GM12878 (cell line): ENCODE data around the gene HOXC12. TPM values are rescaled to one million over a fixed set of nuclear protein-coding genes. Genes with fewer than 3 reads are reported as not detected.

Experiments used
- ATAC-seq: fragments of 200-7000 bp; cut with Tn5 transposase; 3 replicates; pipeline ENCODE4 v1.9.1; 2020; ENCODE audit warnings: mild to moderate bottlenecking, moderate library complexity
- BruUV-seq: library from RNA; stranded (reverse); fragments of 400-500 nt; replicated peaks from 2 replicates; lab custom pipeline; 2021; lab: Mats Ljungman, UMichigan
- CTCF ChIA-PET: fragments of 300-600 bp; sonication (Branson Sonifier 250); formaldehyde crosslinking; extraction: SDS; loops from one replicate; lab custom pipeline; 2021; ENCODE audit warnings: inconsistent platforms; lab: Yijun Ruan, JAX
- POLR2A ChIA-PET: fragments of 350-600 bp; formaldehyde crosslinking; extraction: SDS; loops from one replicate; lab custom pipeline; 2021; ENCODE audit warnings: inconsistent platforms; lab: Charles Lee
- RAD21 ChIA-PET: fragments of 300-600 bp; sonication (Branson Sonifier 250); formaldehyde crosslinking; loops from one replicate; lab custom pipeline; 2023; ENCODE audit warnings: antibody characterized with exemption; ENCODE audit not compliant: unreplicated experiment; lab: Charles Lee
- SMC1A ChIA-PET: fragments of 300-600 bp; sonication (Branson Sonifier 250); formaldehyde crosslinking; loops from one replicate; lab custom pipeline; 2023; ENCODE audit not compliant: unreplicated experiment, uncharacterized antibody; lab: Charles Lee
- DNase-seq: peaks from one replicate; pipeline ENCODE4 v3.0.0-alpha.2; 2011; ENCODE audit warnings: low read depth, low spot score
- FAIRE-seq: peaks from 3 replicates; lab custom pipeline; 2011; peaks lifted over from hg19 to GRCh38; lab: Jason Lieb, UNC
- H2AFZ ChIP-seq: 2 replicates; pipeline ENCODE4 v1.6.0; 2011; ENCODE audit warnings: low read depth, low read length, control low read depth; ENCODE audit not compliant: control insufficient read depth
- H3K27ac ChIP-seq: 2 replicates; pipeline ENCODE4 v1.5.1; 2011; ENCODE audit warnings: control low read depth; ENCODE audit not compliant: control insufficient read depth, insufficient read depth
- H3K27me3 ChIP-seq, 2 experiments: replicated peaks in 1 of 2; 2 replicates each; pipeline versions ENCODE4 v1.6.0 to v1.6.1; 2011; ENCODE audit warnings: low read length in 1 of 2; ENCODE audit not compliant: control insufficient read depth in 2 of 2, insufficient read depth in 2 of 2
- H3K36me3 ChIP-seq, 2 experiments: 2 replicates each; pipeline ENCODE4 v1.5.1; 2011; ENCODE audit warnings: low read length in 1 of 2; ENCODE audit not compliant: control insufficient read depth in 2 of 2, insufficient read depth in 2 of 2
- H3K4me1 ChIP-seq: 2 replicates; pipeline ENCODE4 v1.6.1; 2011; ENCODE audit warnings: mild to moderate bottlenecking, low read length, moderate library complexity, mixed read lengths; ENCODE audit not compliant: control insufficient read depth, insufficient read depth
- H3K4me2 ChIP-seq: 2 replicates; pipeline ENCODE4 v1.6.0; 2011; ENCODE audit warnings: control low read depth; ENCODE audit not compliant: control insufficient read depth, insufficient read depth
- H3K4me3 ChIP-seq: fragments of 200-600 bp; sonication (generic); 2 replicates; pipeline ENCODE4 v1.5.1; 2016
- H3K79me2 ChIP-seq: 2 replicates; pipeline ENCODE4 v1.6.0; 2011; ENCODE audit warnings: low read length; ENCODE audit not compliant: control insufficient read depth, insufficient read depth
- H3K9ac ChIP-seq: 2 replicates; pipeline ENCODE4 v1.8.0; 2011; ENCODE audit warnings: low read length, control low read depth, mixed read lengths; ENCODE audit not compliant: control insufficient read depth, insufficient read depth
- H3K9me3 ChIP-seq: replicated peaks from 3 replicates; pipeline ENCODE4 v1.5.1; 2011; ENCODE audit warnings: mild to moderate bottlenecking, low read length; ENCODE audit not compliant: control insufficient read depth, insufficient read depth
- H4K20me1 ChIP-seq: 2 replicates; pipeline ENCODE4 v1.6.0; 2011; ENCODE audit not compliant: control insufficient read depth, insufficient read depth
- ATF3 ChIP-seq: IDR thresholded peaks from 2 replicates; pipeline ENCODE4 v1.6.1; 2011; ENCODE audit warnings: low read depth, mild to moderate bottlenecking, low read length, moderate library complexity, borderline replicate concordance; ENCODE audit errors: extremely low read depth
- EZH2 ChIP-seq: IDR thresholded peaks from 2 replicates; pipeline ENCODE4 v1.6.1; 2012; ENCODE audit warnings: low read depth, mild to moderate bottlenecking, control low read depth, inconsistent platforms, low read length, borderline replicate concordance; ENCODE audit not compliant: control insufficient read depth
- GABPA ChIP-seq: IDR thresholded peaks from 2 replicates; pipeline ENCODE4 v1.6.1; 2014; ENCODE audit warnings: antibody characterized with exemption, low read depth, mild to moderate bottlenecking, inconsistent platforms
- MTA2 ChIP-seq: fragments of 450-650 bp; IDR thresholded peaks from 2 replicates; pipeline ENCODE4 v1.6.1; 2016; ENCODE audit warnings: low read depth, mild to moderate bottlenecking, moderate library complexity
- POLR2AphosphoS2 ChIP-seq: IDR thresholded peaks from 2 replicates; pipeline ENCODE4 v1.6.1; 2011; ENCODE audit warnings: low read depth, mild to moderate bottlenecking, low read length, improper control_type of control experiment, moderate library complexity
- POU2F2 ChIP-seq: IDR thresholded peaks from 3 replicates; pipeline ENCODE4 v1.6.1; 2011; ENCODE audit warnings: low read depth, mild to moderate bottlenecking, low read length, borderline replicate concordance
- ZBTB33 ChIP-seq: fragments of 450-650 bp; IDR thresholded peaks from 2 replicates; pipeline ENCODE4 v1.6.1; 2017; ENCODE audit warnings: mild to moderate bottlenecking
- ZNF384 ChIP-seq: IDR thresholded peaks from 2 replicates; pipeline ENCODE4 v1.6.1; 2012; ENCODE audit warnings: low read depth, mild to moderate bottlenecking, low read length, improper control_type of control experiment, borderline replicate concordance
- ZSCAN29 ChIP-seq: fragments of 450-650 bp; IDR thresholded peaks from 2 replicates; pipeline ENCODE4 v1.6.1; 2017; ENCODE audit warnings: mild to moderate bottlenecking, moderate library complexity
- WGBS: methylation state at CpG from one replicate; pipeline ENCODE4 v1.1.6; 2016; ENCODE audit warnings: low lambda C conversion rate; ENCODE audit not compliant: insufficient replicate concordance, insufficient coverage; ENCODE audit errors: missing lambda C conversion rate; 5-methylcytosine and 5-hydroxymethylcytosine counted together
- in situ Hi-C: fragments of 300-500 bp; cut with MboI; formaldehyde crosslinking; loops from 9 replicates; pipeline ENCODE4 v1.14.3; 2018; ENCODE audit warnings: mixed read lengths
- intact Hi-C: fragments of 100-400 bp; cut with micrococcal nuclease; formaldehyde crosslinking; loops from one replicate; pipeline ENCODE4 v1.14.2; 2022; ENCODE audit not compliant: unreplicated experiment
- polyA plus RNA-seq, 11 experiments: library from polyadenylated mRNA; depleted of rRNA in 4 of 11; unstranded in 6 of 11; stranded (reverse) in 5 of 11; fragments of >200 nt; fragmentation: Nextera tagmentation in 4 of 11; fragmentation: Illumina TruSeq in 1 of 11; extraction: Ambion mirVana in 4 of 11; extraction: Trizol in 1 of 11; gene quantifications; 1 replicate in 1 of 11; 2 replicates in 10 of 11; pipeline versions ENCODE4 v1.2.1 to v1.2.3, GENCODE V29; 2011 to 2016; ENCODE audit warnings: inconsistent platforms in 2 of 11, missing spikeins in 2 of 11, low read depth in 1 of 11
- total RNA-seq, 4 experiments: library from RNA; depleted of rRNA in 3 of 4; stranded (reverse); fragments of >200 nt in 3 of 4; fragmentation: Illumina TruSeq in 1 of 4; extraction: Trizol in 1 of 4; gene quantifications; 2 replicates each; pipeline versions ENCODE4 v1.2.1 to v1.2.3, GENCODE V29; 2013 to 2021
- TF ChIP-seq, protein P1 (sequence below), 3 experiments: IDR thresholded peaks in 2 of 3; conservative IDR thresholded peaks in 1 of 3; 2 replicates each; pipeline ENCODE4 v1.5.1; 2011; ENCODE audit warnings: low read depth in 3 of 3, low read length in 3 of 3, mild to moderate bottlenecking in 3 of 3, control low read depth in 2 of 3, moderate library complexity in 2 of 3, inconsistent platforms in 1 of 3, mixed read lengths in 1 of 3; ENCODE audit not compliant: control insufficient read depth in 2 of 3, insufficient read depth in 1 of 3; ENCODE audit errors: extremely low read depth in 1 of 3
- TF ChIP-seq, protein P2 (sequence below): IDR thresholded peaks from 2 replicates; pipeline ENCODE4 v1.6.1; 2012; ENCODE audit warnings: low read depth, low read length, improper control_type of control experiment

HOXC12 gene
- total and polyA plus RNA-seq, 10 of the 15 experiments (the other 5 are each of a cell fraction or from before 2014, with no cell fraction given) = not detected

GRCh38 chr12:53956251-53956887 is 1.7 kb downstream of the HOXC12 start:
- H4K20me1 ChIP-seq = no peaks in the 10 kb centered on the region
- TF ChIP-seq, protein P1, sequence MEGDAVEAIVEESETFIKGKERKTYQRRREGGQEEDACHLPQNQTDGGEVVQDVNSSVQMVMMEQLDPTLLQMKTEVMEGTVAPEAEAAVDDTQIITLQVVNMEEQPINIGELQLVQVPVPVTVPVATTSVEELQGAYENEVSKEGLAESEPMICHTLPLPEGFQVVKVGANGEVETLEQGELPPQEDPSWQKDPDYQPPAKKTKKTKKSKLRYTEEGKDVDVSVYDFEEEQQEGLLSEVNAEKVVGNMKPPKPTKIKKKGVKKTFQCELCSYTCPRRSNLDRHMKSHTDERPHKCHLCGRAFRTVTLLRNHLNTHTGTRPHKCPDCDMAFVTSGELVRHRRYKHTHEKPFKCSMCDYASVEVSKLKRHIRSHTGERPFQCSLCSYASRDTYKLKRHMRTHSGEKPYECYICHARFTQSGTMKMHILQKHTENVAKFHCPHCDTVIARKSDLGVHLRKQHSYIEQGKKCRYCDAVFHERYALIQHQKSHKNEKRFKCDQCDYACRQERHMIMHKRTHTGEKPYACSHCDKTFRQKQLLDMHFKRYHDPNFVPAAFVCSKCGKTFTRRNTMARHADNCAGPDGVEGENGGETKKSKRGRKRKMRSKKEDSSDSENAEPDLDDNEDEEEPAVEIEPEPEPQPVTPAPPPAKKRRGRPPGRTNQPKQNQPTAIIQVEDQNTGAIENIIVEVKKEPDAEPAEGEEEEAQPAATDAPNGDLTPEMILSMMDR (IDR thresholded peaks at IDR 0.05 in 2 of 3, conservative IDR thresholded peaks at IDR 0.05 in 1 of 3; ENCODE audit: control insufficient read depth in 2 of 3, extremely low read depth in 1 of 3, insufficient read depth in 1 of 3, low read depth in 3 of 3, low read length in 3 of 3) = 0 out of 6 replicates have a peak, but pooled peaks of 1 of the 3 experiments have one; percentile 3
- TF ChIP-seq, protein P2, sequence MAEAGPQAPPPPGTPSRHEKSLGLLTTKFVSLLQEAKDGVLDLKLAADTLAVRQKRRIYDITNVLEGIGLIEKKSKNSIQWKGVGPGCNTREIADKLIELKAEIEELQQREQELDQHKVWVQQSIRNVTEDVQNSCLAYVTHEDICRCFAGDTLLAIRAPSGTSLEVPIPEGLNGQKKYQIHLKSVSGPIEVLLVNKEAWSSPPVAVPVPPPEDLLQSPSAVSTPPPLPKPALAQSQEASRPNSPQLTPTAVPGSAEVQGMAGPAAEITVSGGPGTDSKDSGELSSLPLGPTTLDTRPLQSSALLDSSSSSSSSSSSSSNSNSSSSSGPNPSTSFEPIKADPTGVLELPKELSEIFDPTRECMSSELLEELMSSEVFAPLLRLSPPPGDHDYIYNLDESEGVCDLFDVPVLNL = no peak
- TF ChIP-seq ZSCAN29 = no peak
- no peak for TF ChIP-seq POLR2AphosphoS2
- TF ChIP-seq ZNF384 = no peak
- TF ChIP-seq MTA2 = no peak
- no peak for TF ChIP-seq POU2F2
- TF ChIP-seq GABPA = no peak
- TF ChIP-seq EZH2 = 0 out of 2 replicates have a peak, but pooled peaks have one; percentile 15
- TF ChIP-seq ZBTB33 = no peak
- no peak for TF ChIP-seq ATF3
- RAD21 ChIA-PET = no interaction called here
- H3K27me3 ChIP-seq = peaks cover 42 to 62% of the 10 kb centered on the region in 2 experiments
- no peaks in the 10 kb centered on the region for H3K36me3 ChIP-seq
- H2AFZ ChIP-seq = no peak overlapping the region
- WGBS = 33% methylated on average over 25 of the region's 25 CpGs
- POLR2A ChIA-PET = no interaction called here
- FAIRE-seq (no peak), ATAC-seq (peak; percentile 48), DNase-seq (no peak)
- no peak overlapping the region for H3K4me3 ChIP-seq
- H3K27ac ChIP-seq = no peak overlapping the region
- in situ Hi-C loops = no loop called here
- CTCF ChIA-PET = no interaction called here
- no peaks in the 10 kb centered on the region for H3K79me2 ChIP-seq
- no peaks in the 10 kb centered on the region for H3K9me3 ChIP-seq
- no peaks in the 10 kb centered on the region for H3K4me1 ChIP-seq
- H3K9ac ChIP-seq = no peak overlapping the region
- no TSS peak for BruUV-seq
- H3K4me2 ChIP-seq = no peak overlapping the region
- intact Hi-C loops = no loop called here
- SMC1A ChIA-PET = no interaction called here
